ENCODE measurements around the gene ZFR2.

ZFR2 gene

GRCh38 chr19:3778104-3778867 lies 90.6 kb downstream of the ZFR2 start:
- no peak for TF ChIP-seq POLR2A (IDR thresholded peaks at IDR 0.05; ENCODE audit: low read length)
- no peak for TF ChIP-seq GATA1 (IDR thresholded peaks at IDR 0.05; ENCODE audit: low read depth, low read length)
- no peak for DNase-seq

GRCh38 chr19:3776479-3777040 lies 92.3 kb downstream of the ZFR2 start:
- no peak for TF ChIP-seq POLR2A (IDR thresholded peaks at IDR 0.05; ENCODE audit: low read length)
- no peak for TF ChIP-seq GATA1 (IDR thresholded peaks at IDR 0.05; ENCODE audit: low read depth, low read length)
- DNase-seq, result no peak

- DNase-seq, result no peak
- TF ChIP-seq GATA1 (IDR thresholded peaks at IDR 0.05; ENCODE audit: low read depth, low read length), result no peak
- no peak for TF ChIP-seq POLR2A (IDR thresholded peaks at IDR 0.05; ENCODE audit: low read length)
Observed at GRCh38 chr19:3775831-3776230, 93.0 kb downstream of the ZFR2 start.

- no peak for TF ChIP-seq POLR2A (IDR thresholded peaks at IDR 0.05; ENCODE audit: low read length)
- no peak for TF ChIP-seq GATA1 (IDR thresholded peaks at IDR 0.05; ENCODE audit: low read depth, low read length)
- no peak for DNase-seq
Observed at GRCh38 chr19:3775374-3775711, 93.5 kb downstream of the ZFR2 start.

- DNase-seq, result no peak
- TF ChIP-seq GATA1 (IDR thresholded peaks at IDR 0.05; ENCODE audit: low read depth, low read length), result no peak
- no peak for TF ChIP-seq POLR2A (IDR thresholded peaks at IDR 0.05; ENCODE audit: low read length)
Observed at GRCh38 chr19:3774621-3775373, 94.0 kb downstream of the ZFR2 start.

GRCh38 chr19:3773814-3774515 lies 94.9 kb downstream of the ZFR2 start:
- TF ChIP-seq POLR2A (IDR thresholded peaks at IDR 0.05; ENCODE audit: low read length) (no peak), GATA1 (IDR thresholded peaks at IDR 0.05; ENCODE audit: low read depth, low read length) (no peak)
- DNase-seq, result no peak

GRCh38 chr19:3771906-3772455 lies 96.9 kb downstream of the ZFR2 start, which contains the start of gene RAX2:
TSS of gene RAX2 (minus strand) at chr19:3772228. CDS start at chr19:3771742, 486 bp downstream.
- TF ChIP-seq GATA1 (IDR thresholded peaks at IDR 0.05; ENCODE audit: low read depth, low read length) (no peak), POLR2A (IDR thresholded peaks at IDR 0.05; ENCODE audit: low read length) (no peak)
- DNase-seq, result no peak

GRCh38 chr19:3771000-3771905 lies 97.6 kb downstream of the ZFR2 start:
- TF ChIP-seq POLR2A (IDR thresholded peaks at IDR 0.05; ENCODE audit: low read length), result no peak
- TF ChIP-seq GATA1 (IDR thresholded peaks at IDR 0.05; ENCODE audit: low read depth, low read length), result no peak
- DNase-seq, result no peak

- TF ChIP-seq POLR2A (IDR thresholded peaks at IDR 0.05; ENCODE audit: low read length), result no peak
- no peak for TF ChIP-seq GATA1 (IDR thresholded peaks at IDR 0.05; ENCODE audit: low read depth, low read length)
Observed at GRCh38 chr19:3770136-3770999, 98.5 kb downstream of the ZFR2 start.

GRCh38 chr19:3769494-3769893 lies 99.3 kb downstream of the ZFR2 start:
- no peak for TF ChIP-seq GATA1 (IDR thresholded peaks at IDR 0.05; ENCODE audit: low read depth, low read length)
- DNase-seq, result no peak

More at GRCh38 chr19:3770136-3770999, 98.5 kb downstream of the ZFR2 start:
- DNase-seq, result no peak

GRCh38 chr19:3768748-3769099 lies 100.1 kb downstream of the ZFR2 start:
- no peak for DNase-seq
- no peak for TF ChIP-seq POLR2A (IDR thresholded peaks at IDR 0.05; ENCODE audit: low read length)
- TF ChIP-seq GATA1 (IDR thresholded peaks at IDR 0.05; ENCODE audit: low read depth, low read length), result no peak

All from erythroblast (primary cell).